Raji (cell line): ENCODE measurements around the gene ESRRG.

Experiments used
- POLR2A ChIP-seq: IDR thresholded peaks from 2 replicates; pipeline ENCODE4 v1.6.1; 2011; ENCODE audit warnings: low read depth, low read length, control low read depth; ENCODE audit not compliant: insufficient read depth

The ESRRG gene

DNA sequence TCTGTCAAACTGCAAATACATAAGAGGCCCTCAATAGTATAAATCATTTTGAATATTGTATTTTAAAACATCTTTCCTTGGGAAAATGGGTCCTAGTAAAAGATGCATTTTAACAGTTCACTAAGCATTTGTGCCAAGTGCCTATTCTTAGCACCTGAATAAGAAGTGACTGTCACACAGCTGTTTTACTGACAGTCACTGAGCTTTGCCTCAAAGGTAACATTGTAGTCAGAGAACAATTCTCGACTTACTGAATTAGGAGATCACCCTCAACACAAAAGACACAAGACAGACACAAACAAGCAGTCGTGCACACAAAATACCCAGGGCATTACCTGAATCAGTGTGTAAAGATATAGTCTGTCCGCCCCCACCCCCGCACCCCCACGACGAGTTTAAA is 408 bp downstream of the ESRRG start:
- no peak for TF ChIP-seq POLR2A

DNA sequence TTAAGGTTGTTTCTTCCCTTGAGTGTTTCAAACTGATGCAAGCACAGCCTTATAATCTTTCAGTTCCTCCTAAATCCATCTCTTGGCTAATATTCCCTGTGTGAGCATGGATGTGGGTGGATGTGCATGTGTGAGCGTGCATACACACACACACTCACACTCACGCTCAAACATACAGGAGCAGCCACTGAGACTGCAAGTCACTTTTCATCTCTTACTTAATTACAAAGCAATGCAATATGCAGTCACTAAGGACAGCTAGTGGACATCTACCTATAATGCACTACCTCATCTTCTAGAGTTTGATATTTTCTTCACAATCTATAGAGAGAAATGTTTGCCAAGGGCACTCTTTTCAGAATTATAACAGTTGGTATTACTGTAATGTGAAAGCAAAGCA is 1.4 kb downstream of the ESRRG start:
- TF ChIP-seq POLR2A: no peak

GRCh38 chr1:216721062-216721461 is 2.2 kb downstream of the ESRRG start:
- no peak for TF ChIP-seq POLR2A

DNA sequence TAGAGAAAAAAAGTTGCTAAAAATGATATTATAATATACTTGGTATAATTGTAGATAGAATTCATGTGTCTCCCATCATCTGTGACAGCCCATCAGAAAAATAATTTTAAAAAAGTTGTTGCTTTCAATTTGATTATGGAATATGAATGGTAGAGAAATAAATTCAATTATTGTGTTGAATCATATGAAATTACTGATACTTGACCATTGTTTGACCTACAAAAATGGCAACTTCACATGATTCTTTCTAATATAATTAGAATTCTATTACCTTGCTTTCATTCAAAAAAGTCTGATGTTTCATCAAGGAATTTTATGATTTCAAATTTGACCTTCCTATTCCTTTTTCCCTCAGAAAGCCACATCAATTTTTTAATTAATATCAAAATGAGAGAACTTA is 11.5 kb downstream of the ESRRG start:
- TF ChIP-seq POLR2A: no peak

GRCh38 chr1:216710598-216711333 is 12.5 kb downstream of the ESRRG start:
- no peak for TF ChIP-seq POLR2A

DNA sequence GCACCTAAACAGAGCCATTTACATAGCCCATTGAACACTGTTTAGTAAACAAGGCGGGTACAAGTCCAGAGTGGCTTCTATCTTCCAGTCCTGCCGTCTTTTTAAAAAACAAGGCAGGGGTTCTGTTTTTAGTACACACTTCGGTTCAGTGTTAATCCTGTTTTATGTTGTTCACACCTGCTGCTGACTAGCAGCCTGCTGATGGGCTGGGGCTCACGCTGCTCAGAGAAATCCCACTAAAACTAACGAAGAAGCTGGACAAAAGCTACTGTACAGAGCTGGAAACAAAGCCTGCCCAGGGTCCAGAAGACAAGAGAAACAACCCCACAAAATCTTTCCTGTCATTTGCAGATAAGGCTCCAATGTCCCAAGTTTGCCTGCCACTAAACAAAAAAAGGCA is 13.2 kb downstream of the ESRRG start:
- TF ChIP-seq POLR2A: no peak

DNA sequence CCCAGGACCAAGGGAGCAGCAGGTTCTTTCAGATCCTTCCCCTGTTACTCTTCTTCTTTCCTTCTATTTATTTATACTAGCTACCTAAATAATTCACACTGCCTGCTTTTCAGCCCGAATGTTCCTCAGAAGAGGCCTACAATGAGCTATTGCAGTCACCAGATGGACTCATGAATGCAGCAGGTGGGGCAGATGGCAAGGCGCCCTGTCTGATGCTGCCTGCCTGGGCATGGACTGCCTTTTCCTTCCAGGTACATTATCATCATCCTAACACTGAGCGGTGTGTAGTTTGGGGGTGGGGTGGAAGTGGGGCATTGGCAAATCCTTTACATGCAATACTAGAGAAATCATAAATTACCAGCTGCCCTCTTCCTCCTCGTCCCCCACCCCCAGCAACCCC is 17.6 kb downstream of the ESRRG start:
- TF ChIP-seq POLR2A: no peak

DNA sequence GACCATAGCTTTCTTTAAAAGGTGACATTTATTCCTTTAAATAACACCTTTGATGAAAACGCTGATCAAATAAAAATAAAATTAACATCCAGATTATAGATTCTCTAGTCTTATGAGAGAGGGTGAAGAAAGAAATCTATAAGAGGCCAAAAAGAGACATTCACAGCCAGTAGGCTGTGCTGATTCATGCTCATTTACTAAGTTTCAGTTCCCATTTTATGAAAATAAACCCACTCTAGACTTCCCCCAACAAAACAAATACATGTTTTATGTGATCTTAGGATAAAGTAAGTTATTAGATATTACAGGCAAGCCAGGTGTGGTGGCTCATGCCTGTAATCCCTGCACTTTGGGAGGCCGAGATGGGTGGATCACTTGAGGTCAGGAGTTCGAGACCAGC is 21.1 kb downstream of the ESRRG start:
- no peak for TF ChIP-seq POLR2A

- no peak for TF ChIP-seq POLR2A
Measured at GRCh38 chr1:216700779-216701178, 22.4 kb downstream of the ESRRG start.

- TF ChIP-seq POLR2A: no peak
Measured at GRCh38 chr1:216691710-216692109, 31.5 kb downstream of the ESRRG start.

- TF ChIP-seq POLR2A: no peak
Measured at GRCh38 chr1:216690603-216691002, 32.6 kb downstream of the ESRRG start.

GRCh38 chr1:216688127-216688657 is 35.0 kb downstream of the ESRRG start:
- no peak for TF ChIP-seq POLR2A

- TF ChIP-seq POLR2A: no peak
Measured at GRCh38 chr1:216686860-216687766, 36.1 kb downstream of the ESRRG start.

- TF ChIP-seq POLR2A: no peak
Measured at GRCh38 chr1:216682752-216683151, 40.5 kb downstream of the ESRRG start.

DNA sequence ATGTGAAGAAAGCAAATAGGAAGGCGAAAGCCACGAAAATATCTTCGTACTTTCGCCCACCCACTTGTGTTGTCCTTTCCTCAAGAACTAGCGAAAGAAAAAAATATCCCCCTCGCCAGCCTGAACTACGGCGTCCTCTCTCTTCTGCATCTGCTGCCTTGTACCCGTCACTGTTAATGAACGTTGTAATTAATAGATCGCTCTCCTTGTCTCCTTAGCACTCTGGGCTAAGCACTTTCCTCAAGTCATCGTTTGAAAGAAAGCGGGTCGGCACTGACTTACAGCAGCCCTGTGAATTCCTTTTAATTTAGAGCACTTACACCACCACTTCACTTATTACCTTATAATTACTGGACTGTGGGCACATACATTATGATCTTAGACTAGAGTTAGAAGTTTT is 44.1 kb downstream of the ESRRG start:
- TF ChIP-seq POLR2A: no peak
